Measurements from ENCODE around the gene APBB2. TPM values are rescaled to one million over a fixed set of nuclear protein-coding genes. Genes with fewer than 3 reads are reported as not detected.

APBB2 gene
- total RNA-seq, 1 experiment from 2014 or later, result 56.8 TPM

DNA sequence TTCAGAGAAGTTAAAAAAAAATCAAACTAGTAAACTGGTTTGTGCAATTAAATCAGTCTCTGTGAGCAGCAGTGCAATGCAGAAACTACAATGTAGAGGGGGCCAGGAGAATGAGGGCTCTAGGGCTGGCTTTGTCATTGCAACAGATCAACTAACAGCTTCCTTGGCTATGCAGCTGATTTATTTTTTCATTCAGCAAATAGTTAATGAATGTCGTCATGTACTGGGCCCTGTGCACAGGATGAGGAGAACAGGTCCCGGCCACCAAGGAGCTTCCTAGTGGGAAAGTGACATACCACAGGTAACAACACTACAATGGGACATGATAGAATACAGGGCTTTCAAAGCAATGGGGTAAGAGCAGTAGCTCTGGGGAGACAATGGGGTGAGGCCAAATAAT lies 274.5 kb downstream of the APBB2 start:
- DNase-seq (ENCODE audit: low spot score), result no peak

DNA sequence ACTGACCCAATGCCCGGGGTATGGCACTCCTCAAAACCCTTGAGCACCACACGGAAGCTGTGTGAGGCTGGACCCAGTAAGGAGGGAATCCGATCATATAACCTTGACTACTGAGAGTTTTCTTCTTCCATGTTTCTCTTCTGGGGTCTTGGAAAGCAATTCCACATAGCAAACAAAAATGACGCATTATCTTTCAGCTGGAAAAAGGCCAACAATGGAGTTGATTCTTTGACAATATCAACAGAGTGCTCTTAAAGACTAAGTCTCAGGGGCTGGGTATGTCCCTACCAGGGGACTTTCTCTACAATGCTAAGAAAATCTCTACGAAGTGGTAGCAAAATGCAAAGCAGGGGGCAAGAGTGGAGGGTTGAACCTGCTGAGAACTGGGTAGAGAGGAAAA lies 276.0 kb downstream of the APBB2 start:
- DNase-seq (ENCODE audit: low spot score), result no peak

GRCh38 chr4:40937140-40937725 lies 277.1 kb downstream of the APBB2 start:
- no peak for DNase-seq (ENCODE audit: low spot score)

GRCh38 chr4:40934676-40935075 lies 279.7 kb downstream of the APBB2 start:
- no peak for DNase-seq (ENCODE audit: low spot score)

DNA sequence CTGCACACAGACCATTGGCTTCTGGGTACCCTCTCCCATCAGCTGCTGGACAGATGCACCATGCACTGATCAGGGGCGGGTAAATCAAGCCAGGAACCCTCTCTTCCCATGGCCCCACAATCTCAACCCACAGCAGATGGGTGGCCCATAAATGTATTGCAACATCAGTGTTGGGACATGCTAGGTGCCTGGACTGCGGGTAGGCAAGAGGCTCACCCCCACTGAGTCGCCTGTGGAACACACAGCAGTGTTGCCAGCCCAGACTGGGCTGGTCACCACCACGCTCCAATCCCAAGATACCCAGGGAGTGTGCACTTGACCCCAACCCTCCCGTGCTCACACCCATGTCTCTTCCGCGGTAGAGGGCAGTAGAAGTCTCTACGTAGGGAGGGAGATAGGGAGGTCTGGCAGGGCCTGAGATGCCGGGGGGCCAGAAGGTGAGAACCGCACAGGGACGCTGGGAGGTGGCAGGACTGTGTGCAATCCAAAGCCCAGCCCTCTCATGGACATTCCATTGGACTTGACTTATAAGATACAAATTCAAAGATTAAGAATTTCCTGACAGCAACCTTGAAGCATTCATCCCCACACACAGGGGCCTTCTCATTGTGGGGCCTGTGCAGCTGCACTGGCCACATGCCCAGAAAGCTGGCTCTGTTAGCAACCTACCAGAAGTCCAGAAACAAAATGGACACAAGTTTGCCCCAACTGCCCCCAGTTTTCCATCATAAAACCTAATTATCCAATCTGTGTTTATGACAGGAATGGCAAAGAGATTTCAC lies 280.9 kb downstream of the APBB2 start:
- no peak for DNase-seq (ENCODE audit: low spot score)

GRCh38 chr4:40931841-40932240 lies 282.5 kb downstream of the APBB2 start:
- no peak for DNase-seq (ENCODE audit: low spot score)

DNA sequence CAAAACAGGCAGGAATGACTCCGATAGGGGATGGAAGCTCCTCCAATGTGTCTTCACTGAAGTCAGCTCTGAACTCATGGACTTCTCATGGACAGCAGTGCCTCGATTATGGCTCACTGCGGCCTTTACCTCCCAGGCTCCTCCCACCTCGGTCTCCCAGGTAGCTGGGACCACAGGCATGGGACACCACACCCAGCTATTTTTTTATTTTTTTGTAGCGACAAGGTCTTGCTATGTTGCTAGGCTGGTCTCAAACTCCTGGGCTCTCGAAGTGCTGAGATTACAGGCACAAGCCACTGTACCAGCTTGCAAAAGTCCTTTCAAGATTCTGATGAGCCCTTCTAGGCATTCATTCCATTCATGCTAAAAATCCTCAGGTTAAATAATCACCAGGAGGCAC lies 283.1 kb downstream of the APBB2 start:
- no peak for DNase-seq (ENCODE audit: low spot score)

- DNase-seq (ENCODE audit: low spot score), result no peak
Observed at GRCh38 chr4:40927074-40927473, 287.3 kb downstream of the APBB2 start.

DNA sequence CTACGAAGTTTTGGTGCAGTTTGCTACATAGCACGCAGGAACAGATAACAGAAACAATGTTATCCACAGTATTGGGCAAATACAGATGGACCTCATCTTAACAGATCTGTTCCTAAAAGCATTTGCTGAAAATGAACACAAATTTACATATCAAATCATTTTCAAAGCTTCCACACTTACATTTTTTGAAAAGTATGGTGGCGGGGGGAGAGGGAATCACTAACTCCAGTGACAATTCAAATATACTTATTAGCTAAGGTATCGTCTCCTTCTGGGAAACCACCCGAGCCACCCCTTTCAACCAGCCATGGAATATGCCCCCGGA lies 289.6 kb downstream of the APBB2 start:
- no peak for DNase-seq (ENCODE audit: low spot score)

- DNase-seq (ENCODE audit: low spot score), result peak; percentile 55
Observed at GRCh38 chr4:40924096-40924792, 290.1 kb downstream of the APBB2 start.

- no peak for DNase-seq (ENCODE audit: low spot score)
Observed at GRCh38 chr4:40923316-40924095, 290.8 kb downstream of the APBB2 start.

- DNase-seq (ENCODE audit: low spot score), result peak; percentile 20
Observed at GRCh38 chr4:40919976-40920375, 294.4 kb downstream of the APBB2 start.

GRCh38 chr4:40918330-40918729 lies 296.0 kb downstream of the APBB2 start:
- peak; percentile 42 for DNase-seq (ENCODE audit: low spot score)

DNA sequence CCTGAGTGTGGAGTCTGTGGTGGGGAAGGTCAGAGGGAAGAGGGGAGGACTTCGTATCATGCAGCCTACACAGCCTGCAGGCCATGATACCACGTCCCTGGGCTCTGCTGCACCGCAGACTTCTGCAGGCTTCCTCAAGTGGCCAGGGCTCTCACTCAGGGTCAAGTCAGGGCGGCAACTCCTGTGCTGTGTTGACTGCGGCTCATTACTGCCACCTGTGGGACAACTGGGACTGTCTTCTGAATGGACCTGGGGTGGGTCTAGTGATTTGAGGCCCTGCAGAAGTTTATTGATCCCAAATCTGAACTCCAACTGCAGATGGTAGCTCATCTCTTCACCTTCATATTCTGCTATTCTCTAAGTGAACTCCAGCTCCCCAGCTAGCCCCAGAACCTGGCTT lies 297.5 kb downstream of the APBB2 start:
- DNase-seq (ENCODE audit: low spot score), result no peak

GRCh38 chr4:40916218-40916555 lies 298.2 kb downstream of the APBB2 start:
- DNase-seq (ENCODE audit: low spot score), result peak; percentile 11

DNA sequence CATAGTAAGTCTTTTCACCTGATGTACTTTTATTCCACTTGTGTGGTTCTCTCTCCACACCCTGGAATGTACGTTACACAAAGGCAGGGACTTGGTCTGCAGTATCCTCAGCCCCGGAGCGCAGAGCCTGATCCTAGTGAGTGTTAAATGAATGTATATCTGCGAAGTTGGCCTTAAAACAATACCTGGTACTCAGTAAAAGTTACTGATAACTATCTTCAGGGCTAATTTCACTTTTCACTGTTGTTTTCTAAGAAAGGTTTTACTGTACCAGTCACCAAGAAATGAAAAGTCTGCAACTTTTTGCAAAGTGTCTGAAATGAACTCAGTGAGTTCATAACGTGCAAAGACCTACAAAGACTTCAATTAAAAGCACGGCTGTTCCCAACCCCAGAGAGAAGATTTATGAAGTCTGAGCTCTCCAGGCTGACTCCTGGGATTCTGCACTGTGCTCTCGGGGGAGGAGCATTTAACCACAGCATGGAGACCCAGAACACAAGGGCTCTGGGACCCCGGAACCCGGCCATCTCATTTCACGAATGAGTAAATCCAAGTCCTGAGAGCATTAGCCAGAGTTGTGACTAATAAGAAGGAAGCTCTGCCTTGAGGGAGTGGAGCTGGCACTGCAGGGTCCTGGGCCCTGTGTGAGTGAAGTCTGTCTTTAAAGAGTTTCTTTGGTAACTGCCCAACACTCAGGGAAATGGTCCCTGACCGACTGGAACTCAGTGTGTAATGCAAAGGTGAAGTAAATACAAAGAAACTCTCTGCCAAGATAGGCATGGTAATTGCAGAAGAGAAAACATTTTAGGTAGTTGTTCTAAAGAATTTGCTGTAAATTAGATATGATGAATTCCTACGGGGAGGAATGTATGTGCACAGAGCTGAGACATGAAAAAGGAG lies 298.8 kb downstream of the APBB2 start:
- DNase-seq (ENCODE audit: low spot score), result peak; percentile 15

GRCh38 chr4:40912460-40913184 lies 301.7 kb downstream of the APBB2 start:
- DNase-seq (ENCODE audit: low spot score), result no peak

DNA sequence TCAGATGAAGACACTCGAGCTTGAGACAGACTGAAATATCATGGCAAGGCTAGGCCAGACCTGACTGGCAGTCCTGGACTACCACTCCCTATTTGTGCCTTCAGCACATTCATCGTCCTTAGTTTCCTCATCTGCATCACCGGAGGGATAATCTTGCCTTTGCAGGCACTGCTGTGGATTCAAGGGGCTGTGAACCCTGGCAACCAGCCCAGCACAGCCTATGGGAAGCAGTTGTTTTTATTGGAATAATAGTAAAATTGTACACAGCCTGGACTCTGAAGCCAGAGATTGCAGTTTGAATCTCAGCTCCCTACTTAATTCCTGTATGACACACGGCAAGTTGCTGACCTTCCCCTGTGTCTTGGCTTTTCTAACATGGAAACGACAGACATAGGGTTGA lies 303.6 kb downstream of the APBB2 start:
- peak; percentile 12 for DNase-seq (ENCODE audit: low spot score)

- peak; percentile 91 for DNase-seq (ENCODE audit: low spot score)
Observed at GRCh38 chr4:40909363-40909876, 304.9 kb downstream of the APBB2 start.

DNA sequence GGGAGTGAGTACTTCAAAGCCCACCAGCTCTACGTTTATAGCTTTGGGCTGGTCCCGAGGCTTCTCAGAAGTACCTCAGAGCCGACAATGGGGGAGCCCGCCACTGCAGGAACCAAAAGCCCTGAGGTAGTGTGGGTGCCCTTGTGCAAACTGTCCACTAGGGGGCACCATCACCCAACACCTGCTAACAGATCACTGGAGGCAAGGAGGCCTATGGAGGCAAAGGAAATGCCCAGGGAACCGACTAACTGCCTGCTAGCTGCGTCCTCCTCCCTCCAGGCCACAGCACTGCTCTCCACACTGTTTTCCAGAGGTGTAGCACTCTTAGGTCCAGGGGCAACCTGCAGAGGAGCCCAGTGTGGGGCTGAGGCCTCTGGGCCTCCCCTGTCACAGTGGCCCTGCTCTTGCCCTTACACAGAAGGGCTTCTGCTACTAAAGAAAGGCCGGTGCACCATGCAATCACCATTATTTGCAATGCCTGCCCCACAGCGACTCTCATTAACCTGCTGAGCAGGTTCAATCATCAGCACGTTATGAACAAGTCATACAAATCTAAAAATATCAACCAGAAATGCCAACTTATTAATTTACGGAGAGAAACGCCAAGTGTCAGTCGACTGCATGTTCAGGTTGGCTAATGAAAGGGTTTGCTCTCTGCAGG lies 305.5 kb downstream of the APBB2 start:
- peak; percentile 91 for DNase-seq (ENCODE audit: low spot score)

Data from A172 (cell line).